Measurements from ENCODE around the gene SEMA6B.

GRCh38 chr19:4531562-4532165, 27.8 kb downstream of the SEMA6B start:
- TF ChIP-seq POLR2AphosphoS5 (IDR thresholded peaks at IDR 0.05; ENCODE audit: low read depth, low read length), result no peak
- no peak for TF ChIP-seq RAD21 (IDR thresholded peaks at IDR 0.05 in 1 of 2, conservative IDR thresholded peaks at IDR 0.05 in 1 of 2; ENCODE audit: low read depth in 2 of 2, low read length in 2 of 2)
- TF ChIP-seq RFX5 (IDR thresholded peaks at IDR 0.05; ENCODE audit: borderline replicate concordance, low read depth, low read length), result no peak
- TF ChIP-seq CTCF (IDR thresholded peaks at IDR 0.05; ENCODE audit: control extremely low read depth in 1 of 3, insufficient read depth in 1 of 3, low read depth in 1 of 3, low read length in 3 of 3), result no peak
- TF ChIP-seq, protein P1, sequence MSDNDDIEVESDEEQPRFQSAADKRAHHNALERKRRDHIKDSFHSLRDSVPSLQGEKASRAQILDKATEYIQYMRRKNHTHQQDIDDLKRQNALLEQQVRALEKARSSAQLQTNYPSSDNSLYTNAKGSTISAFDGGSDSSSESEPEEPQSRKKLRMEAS (IDR thresholded peaks at IDR 0.05), result no peak

Measured in H1 (cell line).